Esophagus mucosa (tissue), 1 donor: Measurements from ENCODE around the gene SLC22A23. TPM values are rescaled to one million over a fixed set of nuclear protein-coding genes. Genes with fewer than 3 reads are reported as not detected.
A peak's percentile ranks its signal among the peaks of the same experiment; 100 is the strongest.

Experiments
- ATAC-seq: fragments of 200-7000 bp; cut with Tn5 transposase; one replicate; pipeline ENCODE4 v1.9.1; 2020
- total RNA-seq: library from RNA; stranded (reverse); gene quantifications from one replicate; pipeline ENCODE4 v1.2.4, GENCODE V29; 2023
- donor health status: DM: yes; HTN: yes; CAD: no.

SLC22A23 gene
- total RNA-seq, 1 donor from 2014 or later, result 36.3 TPM

- ATAC-seq, result no peak
Measured at GRCh38 chr6:3282476-3283236, 174.2 kb downstream of the SLC22A23 start.

GRCh38 chr6:3281631-3282475, 175.0 kb downstream of the SLC22A23 start:
- ATAC-seq, result peak; percentile 88

DNA sequence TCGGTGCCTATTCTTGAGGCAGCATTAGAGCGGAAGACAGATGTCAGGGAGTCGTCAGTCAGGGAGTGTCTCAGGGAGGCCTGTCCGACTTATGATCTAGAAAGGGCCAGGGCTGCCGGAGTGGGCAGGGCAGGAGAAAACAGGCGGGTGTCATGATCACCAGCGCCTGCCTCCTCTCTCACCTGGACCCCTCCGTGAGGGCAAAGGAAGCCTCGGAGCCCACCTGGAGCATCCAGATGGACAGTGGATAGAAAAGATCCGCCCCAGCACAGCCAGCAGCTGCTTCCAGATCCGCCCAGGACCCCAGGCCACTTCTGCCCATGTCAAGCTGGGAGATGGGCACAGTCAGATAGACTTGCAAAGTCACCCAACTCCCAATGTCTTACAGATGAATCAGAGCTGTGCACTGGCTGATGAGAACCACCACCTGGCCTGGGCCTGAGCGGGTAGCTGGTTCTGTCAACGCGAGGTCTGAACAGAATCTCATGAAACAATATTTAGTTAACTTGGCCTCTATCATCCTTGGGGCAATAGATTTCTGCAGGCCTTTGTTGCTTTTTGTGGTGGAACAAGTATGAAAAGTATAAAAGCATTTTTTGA, 175.9 kb downstream of the SLC22A23 start:
- no peak for ATAC-seq

DNA sequence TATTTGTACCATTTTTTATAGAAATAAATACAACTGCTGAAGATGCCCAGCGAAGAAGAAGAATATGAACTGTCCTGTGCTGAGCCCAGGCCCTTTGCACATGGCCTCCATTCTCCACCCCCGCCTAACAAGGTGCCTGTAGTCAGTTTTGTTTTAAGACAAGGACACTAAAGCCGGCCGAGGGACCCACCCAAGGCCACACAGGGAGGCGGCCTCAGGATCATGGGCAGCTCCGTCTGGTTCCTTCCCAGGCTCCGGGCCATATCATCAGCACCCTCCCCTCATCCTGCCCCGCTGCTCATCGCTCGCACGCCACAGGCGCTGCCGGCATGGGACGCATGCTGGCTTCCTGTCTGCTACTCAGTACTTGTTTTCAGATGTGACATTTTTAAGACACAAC, 176.8 kb downstream of the SLC22A23 start:
- no peak for ATAC-seq

GRCh38 chr6:3278691-3279090, 178.2 kb downstream of the SLC22A23 start:
- ATAC-seq, result no peak

- ATAC-seq, result no peak
Measured at GRCh38 chr6:3277851-3278416, 178.9 kb downstream of the SLC22A23 start.

DNA sequence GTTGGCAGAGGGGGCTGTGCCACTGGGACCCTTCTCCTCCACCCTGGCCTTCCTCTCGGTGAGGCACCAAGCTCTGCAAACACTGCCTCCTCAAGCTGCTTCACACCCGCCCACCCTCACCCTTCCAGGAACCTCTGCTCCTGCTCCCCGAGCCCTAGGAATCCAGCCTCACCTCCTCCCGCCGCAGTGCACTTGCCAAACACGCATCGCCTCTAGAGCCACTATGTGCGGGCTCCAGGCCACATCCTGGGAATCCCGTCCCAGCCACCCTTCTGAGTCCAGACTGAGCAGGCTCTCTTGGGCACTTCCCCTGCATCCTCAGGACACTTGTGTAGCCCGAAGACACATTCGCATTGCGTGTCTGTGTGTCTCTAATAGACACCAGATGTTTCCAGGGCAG, 179.6 kb downstream of the SLC22A23 start:
- no peak for ATAC-seq

DNA sequence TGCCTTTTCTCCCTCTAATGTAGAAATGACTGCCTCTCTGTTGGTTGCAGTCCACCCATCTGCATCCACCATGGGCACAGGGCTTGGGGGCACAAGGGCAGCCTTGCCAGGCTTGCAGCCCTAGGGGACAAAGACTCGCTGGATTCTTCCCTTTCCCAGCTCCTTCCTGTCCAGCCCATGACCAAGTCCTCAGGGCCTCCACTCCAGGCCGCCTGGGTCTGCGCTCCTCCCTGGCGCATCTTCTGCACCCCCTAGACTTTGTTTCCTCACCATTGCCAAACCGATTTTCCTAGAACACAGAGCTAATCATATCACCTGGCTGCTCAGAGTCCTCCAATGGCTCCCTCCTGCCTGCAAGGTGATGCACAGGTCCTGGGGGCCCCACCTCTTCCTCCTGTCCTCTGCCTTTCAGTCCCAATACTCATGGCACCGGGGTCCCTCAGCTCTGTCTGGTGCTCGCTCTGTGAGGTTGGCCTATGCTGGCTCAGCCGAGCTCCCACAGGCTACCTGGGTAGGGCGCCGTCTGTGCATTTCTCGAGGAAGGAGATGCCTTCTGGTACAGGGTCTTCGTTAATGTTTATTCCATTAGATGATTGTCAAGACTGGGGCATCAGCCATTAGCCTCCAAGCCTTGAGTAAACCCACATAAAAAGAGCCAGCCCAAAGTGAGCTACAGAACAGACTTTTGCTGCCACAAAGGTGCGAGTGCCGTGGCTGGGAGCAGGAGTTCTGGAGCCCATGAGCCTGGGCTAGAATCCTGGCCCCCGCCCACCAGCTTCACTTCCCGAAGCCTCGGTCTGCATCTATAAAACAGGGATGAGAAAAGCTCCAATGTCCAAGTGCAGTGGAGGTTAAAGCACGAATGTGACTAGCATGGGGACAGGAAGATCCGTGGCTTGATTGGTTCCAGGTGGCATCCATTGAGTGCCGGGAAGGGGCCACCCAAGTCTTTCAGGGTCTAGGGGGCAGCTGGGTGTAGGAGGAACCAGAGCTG, 180.4 kb downstream of the SLC22A23 start:
- ATAC-seq, result no peak

GRCh38 chr6:3273707-3274521, 182.9 kb downstream of the SLC22A23 start:
- no peak for ATAC-seq

DNA sequence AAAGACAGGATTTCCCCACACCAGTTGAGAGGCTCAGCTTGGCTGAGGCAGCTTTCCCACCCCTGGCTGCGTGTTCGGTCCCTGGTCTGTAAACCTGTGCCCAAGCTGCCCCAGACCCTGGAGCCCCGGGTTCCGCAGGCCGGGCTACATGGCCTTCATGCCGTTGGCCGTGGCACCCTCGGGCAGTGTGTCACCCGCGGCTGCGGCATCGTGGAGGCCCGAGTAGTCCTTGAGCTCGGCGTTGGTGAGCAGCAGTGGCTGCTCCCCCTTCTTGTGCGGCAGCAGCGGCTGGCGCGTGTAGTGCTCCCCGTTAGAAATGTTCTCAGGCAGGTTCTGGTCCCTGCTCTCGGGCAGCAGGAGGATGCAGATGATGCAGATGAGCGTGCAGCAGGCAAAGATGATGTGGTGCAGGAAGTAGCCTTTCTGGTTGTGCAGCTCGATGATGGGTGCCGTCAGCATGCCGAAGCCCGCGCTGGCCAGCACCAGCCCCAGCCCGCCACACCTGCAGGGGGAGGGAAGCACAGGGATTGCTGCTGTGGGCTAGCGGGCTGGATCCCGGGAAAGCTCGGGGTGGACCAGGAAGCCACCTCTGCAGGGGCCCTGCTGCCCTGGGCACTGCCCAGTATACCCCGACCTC, 183.8 kb downstream of the SLC22A23 start:
- peak; percentile 14 for ATAC-seq

GRCh38 chr6:3271756-3272155, 185.1 kb downstream of the SLC22A23 start:
- no peak for ATAC-seq

GRCh38 chr6:3270258-3270657, 186.6 kb downstream of the SLC22A23 start:
- no peak for ATAC-seq

- no peak for ATAC-seq
Measured at GRCh38 chr6:3269281-3269975, 187.4 kb downstream of the SLC22A23 start.

- ATAC-seq, result no peak
Measured at GRCh38 chr6:3268680-3269079, 188.2 kb downstream of the SLC22A23 start.

- ATAC-seq, result peak; percentile 21
Measured at GRCh38 chr6:3267162-3267561, 189.7 kb downstream of the SLC22A23 start.

GRCh38 chr6:3266170-3266569, 190.7 kb downstream of the SLC22A23 start:
- ATAC-seq, result no peak

DNA sequence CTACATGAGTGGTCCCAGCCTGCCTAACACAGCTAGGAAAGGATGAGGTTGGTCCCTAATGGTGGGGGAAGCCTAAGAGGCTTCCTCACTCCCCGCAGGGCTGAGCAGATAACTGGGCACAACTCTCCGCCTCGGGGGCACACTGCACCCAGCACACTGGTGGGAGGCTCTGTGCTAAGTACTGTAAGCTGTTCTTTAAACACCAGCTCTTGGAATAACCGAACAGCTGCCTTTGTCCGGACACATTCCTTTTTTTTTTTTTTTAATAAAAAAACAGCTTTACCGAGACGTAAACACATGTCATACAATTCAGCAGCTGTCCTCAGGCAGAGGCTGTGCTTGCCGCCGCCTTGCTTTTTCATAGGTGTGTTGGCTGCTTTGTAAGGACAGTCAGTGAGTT, 191.2 kb downstream of the SLC22A23 start:
- no peak for ATAC-seq

- ATAC-seq, result peak; percentile 72
Measured at GRCh38 chr6:3264356-3264755, 192.5 kb downstream of the SLC22A23 start.

GRCh38 chr6:3263096-3263495, 193.8 kb downstream of the SLC22A23 start:
- no peak for ATAC-seq

GRCh38 chr6:3261921-3262320, 194.9 kb downstream of the SLC22A23 start:
- ATAC-seq, result no peak
